NCI-H2196 (cell line): Measurements from ENCODE around the gene RCOR1.
"Not testable (repeated sequence)": the region's sequence is repeated elsewhere in the genome, so short reads cannot be mapped to it uniquely, and the experiment has no call there.

ENCODE experiments used
- DNase-seq: peaks from one replicate; lab custom pipeline; 2025; ENCODE audit not compliant: unreplicated experiment; lab: John Stamatoyannopoulos, UW

The RCOR1 gene

GRCh38 chr14:102570334-102570995 is 22.0 kb upstream of the RCOR1 start:
- DNase-seq: no peak

DNA sequence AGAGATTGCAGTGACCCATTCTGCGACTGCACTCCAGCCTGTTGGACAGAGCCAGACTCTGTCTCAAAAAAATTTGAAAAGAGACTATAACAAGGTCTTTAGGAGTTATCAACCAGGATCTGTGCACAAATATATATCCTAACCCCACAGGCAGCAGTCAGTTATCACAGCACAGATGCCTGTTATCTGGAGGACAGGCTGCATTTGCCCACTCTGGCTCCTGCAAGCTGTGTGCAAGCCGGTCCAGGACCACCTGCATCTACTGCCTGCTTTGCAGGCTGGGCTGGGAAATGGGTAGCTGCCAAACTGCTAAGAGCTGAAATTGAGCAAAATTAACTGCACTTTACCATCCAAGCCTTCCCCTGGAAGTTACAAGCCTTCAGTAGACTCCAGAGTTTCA is 21.4 kb upstream of the RCOR1 start:
- DNase-seq: no peak

- no peak for DNase-seq
These were observed 20.9 kb upstream of the RCOR1 start for GRCh38 chr14:102571478-102572042.

- DNase-seq: not testable (repeated sequence)
These were observed 19.3 kb upstream of the RCOR1 start for GRCh38 chr14:102573161-102573560.

GRCh38 chr14:102573591-102574046 is 18.8 kb upstream of the RCOR1 start:
- DNase-seq: no peak

DNA sequence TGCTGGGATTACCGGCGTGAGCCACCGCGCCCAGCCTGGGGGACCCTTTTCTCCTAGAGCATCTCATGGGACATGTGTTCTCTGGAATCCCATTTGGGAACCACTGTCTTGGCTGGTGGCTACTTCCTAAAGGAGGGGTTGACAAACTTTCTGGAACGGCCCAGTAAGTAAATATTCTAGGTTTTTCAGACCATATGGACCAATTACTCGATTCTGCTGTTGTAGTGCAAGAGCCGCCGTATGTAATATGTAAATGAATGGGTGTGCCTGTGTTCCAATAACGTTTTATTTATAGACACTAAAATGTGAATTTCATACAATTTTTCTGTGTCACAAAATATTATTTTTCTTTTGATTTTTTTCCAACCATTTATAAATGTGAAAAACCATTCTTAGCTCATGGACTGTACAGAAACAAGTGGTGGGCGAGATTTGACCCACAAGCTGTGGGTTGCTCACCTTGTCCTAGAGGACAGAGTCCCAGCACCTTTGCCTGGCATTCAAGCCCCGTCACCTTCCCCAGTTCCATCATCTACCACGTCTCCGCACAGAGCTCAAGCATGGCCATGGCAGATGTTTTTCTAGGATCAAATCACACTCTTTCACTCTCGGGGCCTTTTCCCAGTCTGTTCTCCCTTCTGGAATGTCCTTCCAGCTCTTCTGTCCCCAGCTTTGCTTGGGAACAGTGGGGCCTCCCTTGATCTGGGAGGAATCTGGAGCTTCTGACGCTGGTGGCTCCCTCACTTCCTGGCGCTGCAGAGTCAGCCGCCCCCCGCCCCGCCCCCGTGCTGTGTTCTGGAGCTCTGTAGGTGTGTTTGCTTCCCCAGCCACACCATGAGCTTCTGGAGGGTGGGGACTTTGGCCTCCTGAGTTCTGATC is 17.9 kb upstream of the RCOR1 start:
- DNase-seq: no peak

- no peak for DNase-seq
These were observed 17.1 kb upstream of the RCOR1 start for GRCh38 chr14:102575160-102575845.

DNA sequence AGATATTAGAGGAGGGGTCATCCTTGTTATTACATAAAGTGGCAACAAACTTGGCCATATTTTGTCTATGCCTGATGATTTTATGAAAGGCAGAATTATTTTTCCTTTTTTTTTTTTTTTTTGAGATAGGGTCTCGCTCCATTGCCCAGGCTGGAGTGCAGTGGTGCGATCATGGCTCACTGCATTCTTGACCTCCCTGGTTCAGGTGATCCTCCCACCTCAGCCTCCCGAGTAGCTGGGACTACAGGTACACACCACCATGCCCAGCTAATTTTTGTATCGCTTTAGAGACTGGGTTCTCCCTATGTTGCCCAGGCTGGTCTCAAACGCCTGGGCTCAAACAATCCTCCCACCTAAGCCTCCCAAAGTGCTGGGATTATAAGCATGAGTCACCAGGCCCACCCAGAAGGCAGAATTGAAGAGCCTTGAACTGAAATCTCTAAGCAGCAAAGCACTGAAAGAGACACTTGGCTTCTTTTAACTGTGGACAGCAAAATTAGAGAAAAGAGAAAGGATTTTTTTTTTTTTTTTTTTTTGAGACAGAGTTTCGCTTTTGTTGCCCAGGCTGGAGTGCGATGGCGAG is 16.5 kb upstream of the RCOR1 start:
- DNase-seq: not testable (repeated sequence)

DNA sequence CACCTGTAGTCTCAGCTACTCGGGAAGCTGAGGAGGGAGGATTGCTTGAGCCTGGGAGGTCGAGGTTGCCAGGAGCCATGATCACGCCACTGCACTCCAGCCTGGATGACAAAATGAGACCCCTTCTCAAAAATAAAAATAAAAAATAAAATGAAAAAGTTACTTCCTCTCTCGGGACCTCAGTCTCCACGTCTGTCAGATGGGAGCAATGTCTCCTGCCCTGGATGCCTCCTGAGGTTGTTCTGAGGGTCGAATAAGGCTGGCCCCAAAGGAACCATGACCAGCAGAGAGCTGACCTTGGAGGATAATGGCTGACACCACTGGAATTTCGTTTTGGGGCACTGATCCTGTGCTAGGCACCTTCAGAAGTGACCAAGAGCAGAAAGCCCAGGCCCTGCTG is 13.6 kb upstream of the RCOR1 start:
- DNase-seq: no peak

DNA sequence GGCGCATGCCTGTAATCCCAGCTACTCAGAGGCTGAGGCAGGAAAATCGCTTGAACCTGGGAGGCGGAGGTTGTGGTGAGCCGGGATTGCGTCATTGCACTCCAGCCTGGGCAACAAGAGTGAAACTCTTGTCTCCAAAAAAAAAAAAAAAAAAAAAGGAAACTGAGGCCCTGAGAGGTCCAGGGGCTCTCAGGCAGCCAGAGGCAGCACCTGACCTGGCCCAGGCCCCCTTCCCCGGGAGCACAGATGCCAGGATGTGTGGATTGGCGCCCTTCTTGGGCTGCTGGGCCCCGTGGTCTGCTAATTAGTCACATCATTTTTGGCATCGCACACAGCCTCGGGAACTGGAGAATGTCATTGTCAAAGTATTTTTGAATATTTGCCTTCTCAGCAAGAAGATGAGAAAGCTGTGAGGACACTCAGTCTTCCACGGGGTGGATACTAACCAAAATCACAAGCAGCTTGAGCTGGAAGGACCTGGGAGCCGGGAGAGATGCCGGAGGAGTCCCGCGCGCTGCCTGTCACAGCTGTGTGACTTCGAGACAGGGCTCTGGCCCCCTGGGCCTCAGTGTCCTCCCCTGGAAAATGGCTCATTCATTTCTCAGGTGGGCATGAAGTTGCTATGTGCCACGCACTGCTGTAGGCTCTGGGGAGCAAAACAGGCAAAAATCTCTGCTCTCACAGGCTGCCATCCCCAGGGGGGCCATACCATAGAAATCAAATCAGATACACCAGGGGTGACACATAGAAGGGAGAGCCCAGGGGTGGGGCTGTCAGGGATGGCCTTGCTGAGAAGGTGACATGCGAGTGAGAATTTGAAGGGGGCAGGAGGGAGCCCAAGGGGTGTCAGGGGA is 12.5 kb upstream of the RCOR1 start:
- DNase-seq: no peak

DNA sequence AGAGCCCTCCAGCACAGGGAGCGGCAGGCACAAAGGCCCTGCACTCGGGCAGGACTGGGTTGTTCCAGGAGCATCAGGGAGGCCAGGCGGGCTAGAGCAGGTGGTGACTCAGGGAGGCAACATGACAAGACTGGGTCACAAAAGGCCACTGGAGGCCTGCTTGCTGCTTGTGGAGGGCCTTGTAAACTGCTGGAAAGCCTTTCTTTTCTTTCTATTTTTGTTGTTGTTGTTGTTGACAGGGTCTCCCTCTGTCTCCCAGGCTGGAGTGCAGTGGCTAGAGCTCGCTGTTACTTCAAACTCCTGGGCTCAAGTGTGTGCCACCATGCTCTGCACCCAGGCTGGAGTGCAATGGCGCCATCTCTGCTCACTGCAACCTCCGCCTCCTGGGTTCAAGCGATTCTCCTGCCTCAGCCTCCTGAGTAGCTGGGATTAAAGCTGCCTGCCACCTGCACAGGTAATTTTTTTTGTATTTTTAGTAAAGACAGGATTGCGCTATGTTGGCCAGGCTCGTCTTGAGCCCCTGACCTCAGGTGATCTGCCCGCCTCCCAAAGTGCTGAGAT is 11.8 kb upstream of the RCOR1 start:
- no peak for DNase-seq

DNA sequence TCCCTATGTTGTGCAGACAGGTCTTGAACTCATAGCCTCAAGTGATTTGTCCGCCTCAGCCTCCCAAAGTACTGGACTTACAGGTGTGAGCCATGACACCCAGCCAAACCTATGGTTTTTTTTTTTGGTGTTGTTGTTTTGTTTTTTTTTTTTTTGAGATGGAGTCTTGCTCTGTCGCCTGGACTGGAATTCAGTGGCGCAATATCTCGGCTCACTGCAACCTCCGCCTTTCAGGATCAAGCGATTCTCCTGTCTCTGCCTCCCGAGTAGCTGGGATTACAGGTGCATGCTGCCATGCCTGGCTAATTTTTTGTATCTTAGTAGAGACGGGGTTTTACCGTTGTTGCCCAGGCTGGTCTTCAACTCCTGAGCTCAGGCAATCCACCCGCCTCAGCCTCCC is 11.3 kb upstream of the RCOR1 start:
- no peak for DNase-seq

DNA sequence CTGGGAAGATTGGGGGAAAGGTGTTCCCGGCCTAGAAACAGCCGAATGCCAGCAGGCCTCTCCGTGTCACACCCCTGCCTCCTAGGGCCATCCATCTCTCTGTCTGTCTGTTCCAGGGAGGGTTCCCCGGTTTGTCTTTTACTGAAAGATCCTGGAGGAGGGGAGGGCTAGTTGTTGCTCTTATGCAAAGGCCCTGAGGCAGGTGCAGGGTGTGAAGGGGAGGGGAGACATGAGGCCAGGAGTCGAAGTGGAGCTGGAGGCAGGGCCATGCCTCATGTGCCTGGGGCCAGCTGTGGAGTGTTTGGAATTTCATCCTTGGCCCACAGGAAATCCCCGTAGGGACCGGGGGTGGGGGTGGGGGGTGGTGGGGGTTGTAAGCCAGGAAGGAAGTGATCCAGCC is 8.7 kb upstream of the RCOR1 start:
- no peak for DNase-seq

GRCh38 chr14:102584871-102585869 is 7.3 kb upstream of the RCOR1 start:
- DNase-seq: no peak

- DNase-seq: no peak
These were observed 5.9 kb upstream of the RCOR1 start for GRCh38 chr14:102586420-102587104.

- DNase-seq: no peak
These were observed 3.6 kb upstream of the RCOR1 start for GRCh38 chr14:102588821-102589220.

DNA sequence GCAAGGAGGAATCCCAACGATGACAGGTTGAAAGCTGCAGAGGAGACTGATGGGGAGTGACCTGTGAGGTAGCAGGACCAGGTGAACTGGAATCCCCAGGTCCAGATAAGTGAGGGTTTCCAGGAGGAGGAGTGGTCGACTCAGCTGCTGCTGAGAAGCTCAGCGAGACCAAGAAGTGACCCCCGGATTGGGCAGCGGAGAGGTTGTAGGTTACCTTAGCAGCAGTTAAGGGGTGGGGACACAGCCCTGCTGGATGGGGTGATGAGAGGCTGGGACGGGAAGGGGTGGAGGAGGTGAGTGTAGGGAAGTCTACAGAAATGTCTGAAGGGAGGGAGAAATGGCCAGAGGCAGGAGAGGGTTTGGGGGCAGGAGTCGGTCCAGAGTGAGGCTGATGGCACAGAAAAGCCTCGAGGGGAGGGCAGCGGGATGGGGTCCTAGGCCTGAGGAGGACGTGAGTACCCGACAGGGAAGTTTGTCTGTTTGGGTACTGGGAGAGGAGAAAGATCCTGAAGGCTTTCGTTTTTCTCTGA is 2.6 kb upstream of the RCOR1 start:
- DNase-seq: no peak

DNA sequence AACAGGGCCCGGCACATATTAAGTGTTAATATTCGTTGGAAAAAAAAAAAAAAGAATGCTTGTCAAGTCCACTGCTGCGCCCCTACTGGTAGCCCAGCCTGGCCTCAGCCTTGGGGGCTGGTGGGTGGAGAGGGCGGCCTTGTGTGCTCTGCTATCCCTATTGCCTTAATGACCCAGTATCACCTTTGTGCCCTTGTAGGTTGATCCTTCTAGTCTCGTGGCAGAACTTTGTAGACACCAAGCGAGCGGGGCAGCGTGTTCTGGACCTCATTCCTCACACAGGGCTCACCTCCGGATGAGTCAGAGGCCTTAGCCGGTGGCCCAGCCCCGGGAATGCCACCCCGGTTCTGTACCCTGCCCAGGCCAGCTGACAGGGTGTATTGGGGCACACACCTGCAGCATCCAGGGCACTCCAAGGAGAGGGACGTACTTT is 1.8 kb upstream of the RCOR1 start:
- DNase-seq: no peak
